HTERT RPE-1 (cell line): ENCODE measurements around the gene STAT1.

Source experiments
- in situ Hi-C: fragments of 300-500 bp; cut with MboI; formaldehyde crosslinking; loops from 4 replicates; pipeline ENCODE4 v1.14.3; 2020; ENCODE audit warnings: low sequenced_read_pairs

Gene STAT1

GRCh38 chr2:191013932-191014652 lies at the start of gene STAT1:
Gene STAT1, minus strand, starts transcription at chr2:191014171. Its CDS starts 4,168 bp downstream, at chr2:191010003.
- in situ Hi-C loops = no loop called here

DNA sequence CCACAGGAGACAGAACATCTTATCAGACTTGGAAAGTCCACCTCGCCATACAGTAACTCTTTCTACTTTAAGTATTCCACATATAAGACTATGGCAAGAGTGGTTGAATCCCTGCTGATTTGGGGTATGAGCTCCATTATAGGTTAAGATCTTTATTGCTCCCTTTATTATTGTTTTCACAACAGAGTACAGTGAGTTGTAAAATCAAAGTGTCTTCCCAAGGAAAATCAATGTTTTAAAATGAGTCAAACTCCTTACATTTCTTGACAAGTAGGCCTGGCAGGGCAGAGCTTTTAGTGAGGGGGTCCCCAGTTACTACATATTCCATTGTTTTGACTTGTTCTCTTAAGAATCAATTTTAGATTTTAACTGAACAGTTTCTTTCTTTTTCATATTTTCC lies 49.6 kb upstream of the STAT1 start:
- in situ Hi-C loops = no loop called here

DNA sequence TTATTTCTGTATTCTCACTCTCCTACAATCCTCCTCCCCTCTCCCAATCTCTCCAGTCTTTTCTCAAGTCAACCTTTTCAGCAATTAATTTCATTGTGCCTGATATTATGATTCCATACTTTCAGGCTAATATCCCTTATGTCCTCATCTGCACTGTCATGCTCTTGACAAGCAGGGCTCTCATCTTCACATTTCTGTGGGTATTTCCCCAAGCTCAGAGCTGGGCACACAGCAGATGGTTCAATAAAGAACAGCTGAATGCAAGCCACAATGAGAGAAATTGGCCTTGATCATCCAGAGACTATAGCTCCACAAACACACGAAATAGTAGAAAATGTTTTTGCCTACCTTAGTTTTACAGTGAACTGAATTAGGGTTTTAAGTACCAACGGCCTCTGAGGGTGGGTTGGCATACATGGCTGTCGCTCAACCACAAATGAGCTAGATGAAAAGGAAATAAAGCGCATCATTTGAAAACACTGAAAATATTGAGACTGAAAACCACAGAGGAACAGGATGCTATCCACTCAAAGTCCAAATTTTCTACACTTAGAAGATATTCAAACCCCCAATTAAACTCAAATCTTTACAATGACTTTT lies 47.5 kb upstream of the STAT1 start:
- in situ Hi-C loops = no loop called here

DNA sequence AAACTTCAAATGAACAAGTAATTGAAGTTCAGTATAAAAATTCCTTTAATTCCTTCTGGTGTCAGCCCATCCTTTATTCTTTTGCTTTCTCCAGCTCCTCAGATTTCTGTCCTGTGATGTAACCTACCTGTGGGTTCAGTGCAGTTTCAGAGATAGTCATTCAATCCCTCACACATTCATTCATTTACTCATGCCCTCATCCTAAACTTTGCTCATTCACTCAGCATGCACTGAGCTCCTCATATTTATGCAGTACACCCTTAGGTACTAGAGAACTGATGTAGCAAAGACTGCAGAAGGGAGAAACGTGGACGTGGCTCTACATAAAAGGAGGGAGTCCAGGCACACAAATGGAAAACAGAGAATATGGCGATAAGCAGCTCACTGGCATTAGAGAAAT lies 45.3 kb upstream of the STAT1 start:
- in situ Hi-C loops = no loop called here

- in situ Hi-C loops = no loop called here
Observed at GRCh38 chr2:191056228-191056627, 42.3 kb upstream of the STAT1 start.

DNA sequence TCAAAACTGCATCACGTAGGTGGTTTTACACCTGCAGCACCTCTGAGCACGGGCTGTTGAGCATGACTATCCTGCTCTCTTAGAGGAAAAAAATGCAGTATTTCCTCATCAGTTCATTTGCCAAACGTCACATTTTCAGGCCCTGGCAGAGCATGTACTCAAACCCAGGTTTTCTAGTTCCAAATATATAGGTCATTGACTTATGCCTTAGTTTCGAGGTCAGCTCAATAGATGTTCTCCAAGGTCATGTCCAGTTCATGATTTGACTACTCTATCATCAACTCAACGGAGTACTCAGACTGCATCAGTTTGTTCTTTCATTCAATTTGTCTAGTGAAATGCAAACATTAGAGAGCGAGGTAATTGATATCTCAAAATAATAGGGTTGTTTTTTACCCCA lies 39.3 kb upstream of the STAT1 start:
- in situ Hi-C loops = no loop called here

GRCh38 chr2:191051825-191052778 lies 38.1 kb upstream of the STAT1 start:
- in situ Hi-C loops = no loop called here

DNA sequence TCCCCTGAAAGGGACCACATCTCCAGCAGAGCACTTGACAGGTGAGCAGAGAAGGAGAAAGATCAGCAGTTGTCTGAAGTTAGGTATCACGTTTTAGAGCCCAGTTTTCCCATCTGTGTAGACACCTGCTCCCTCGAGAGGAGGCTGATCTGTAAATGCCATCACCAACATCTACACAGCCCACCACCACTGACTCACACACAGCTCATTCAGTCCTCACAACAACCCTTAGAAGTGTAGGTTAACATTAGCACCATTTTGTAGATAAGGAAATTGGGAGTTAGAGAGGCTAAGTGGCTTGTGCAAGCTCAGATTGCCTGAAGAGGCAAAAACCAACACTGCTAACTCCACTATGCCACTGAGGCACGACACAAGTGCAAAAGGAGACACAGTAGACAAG lies 37.2 kb upstream of the STAT1 start:
- in situ Hi-C loops = no loop called here

GRCh38 chr2:191050640-191050987 lies 36.6 kb upstream of the STAT1 start:
- in situ Hi-C loops = no loop called here

- in situ Hi-C loops = no loop called here
Observed at GRCh38 chr2:191049728-191050639, 36.0 kb upstream of the STAT1 start.

DNA sequence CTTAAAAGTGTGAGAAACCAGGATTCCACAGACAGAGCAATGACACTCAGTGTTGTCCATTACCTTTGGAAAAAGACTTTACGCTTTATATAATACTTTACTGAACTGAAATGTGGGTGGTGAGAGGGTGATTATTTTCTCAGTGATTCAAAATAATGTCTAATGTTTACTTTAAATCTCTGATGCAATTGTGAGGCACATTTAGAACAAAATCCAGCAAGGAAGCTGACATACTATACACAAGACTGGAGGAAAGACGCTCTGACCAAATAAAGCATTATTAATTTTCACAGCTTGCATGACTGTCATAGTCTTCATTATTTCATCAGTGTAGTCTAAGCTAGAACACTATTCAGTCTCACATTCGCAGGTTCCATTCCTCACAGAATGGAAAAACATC lies 34.1 kb upstream of the STAT1 start:
- in situ Hi-C loops = no loop called here

GRCh38 chr2:191045141-191045540 lies 31.2 kb upstream of the STAT1 start:
- in situ Hi-C loops = no loop called here

- in situ Hi-C loops = no loop called here
Observed at GRCh38 chr2:191043438-191043837, 29.5 kb upstream of the STAT1 start.

GRCh38 chr2:191041418-191042161 lies 27.6 kb upstream of the STAT1 start:
- in situ Hi-C loops = no loop called here

- in situ Hi-C loops = no loop called here
Observed at GRCh38 chr2:191039616-191040015, 25.6 kb upstream of the STAT1 start.

GRCh38 chr2:191038741-191039140 lies 24.8 kb upstream of the STAT1 start:
- in situ Hi-C loops = no loop called here

- in situ Hi-C loops = no loop called here
Observed at GRCh38 chr2:191038241-191038725, 24.3 kb upstream of the STAT1 start.

- in situ Hi-C loops = no loop called here
Observed at GRCh38 chr2:191037351-191037750, 23.4 kb upstream of the STAT1 start.

DNA sequence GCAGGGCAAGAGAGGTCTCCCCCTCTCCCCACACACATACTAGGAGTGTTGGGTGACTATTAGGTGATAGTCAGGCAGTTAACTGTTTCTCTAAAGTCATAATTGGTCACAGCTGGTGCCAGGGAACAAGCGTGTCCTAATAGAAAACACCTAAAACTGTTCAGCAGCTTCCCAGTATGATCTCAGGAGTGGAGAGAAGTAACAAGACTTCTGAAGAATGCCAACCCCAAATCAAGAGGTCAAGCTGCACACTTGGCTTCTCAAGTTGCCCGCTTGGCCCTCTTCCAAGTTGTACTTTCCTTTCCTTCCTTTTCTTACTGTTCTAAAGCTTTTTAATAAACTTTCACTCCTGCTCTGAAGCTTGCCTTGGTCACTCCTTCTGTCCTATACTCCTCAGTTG lies 22.4 kb upstream of the STAT1 start:
- in situ Hi-C loops = no loop called here
